Calu3 (cell line): ENCODE results near the gene SERPINA4. TPM values are rescaled to one million over a fixed set of nuclear protein-coding genes. Genes with fewer than 3 reads are reported as not detected.

Source experiments
- BruUV-seq: library from RNA; stranded (reverse); fragments of 400-500 nt; replicated peaks from 2 replicates; lab custom pipeline; 2021; lab: Mats Ljungman, UMichigan
- CTCF ChIA-PET: fragments of 300-600 bp; sonication (Branson Sonifier 250); formaldehyde crosslinking; loops from one replicate; lab custom pipeline; 2022; ENCODE audit warnings: antibody characterized with exemption; lab: Charles Lee
- DNase-seq: peaks from one replicate; pipeline ENCODE4 v3.0.0; 2022
- H3K27ac Mint-ChIP-seq: one replicate; pipeline ENCODE4 v1.8.0; 2022; ENCODE audit warnings: mixed read lengths; ENCODE audit not compliant: unreplicated experiment
- H3K27me3 Mint-ChIP-seq: one replicate; pipeline ENCODE4 v1.8.0; 2022; ENCODE audit warnings: mixed read lengths; ENCODE audit not compliant: unreplicated experiment
- H3K36me3 Mint-ChIP-seq: one replicate; pipeline ENCODE4 v1.8.0; 2022; ENCODE audit warnings: mild to moderate bottlenecking, moderate library complexity, mixed read lengths; ENCODE audit not compliant: insufficient read depth, unreplicated experiment
- H3K4me1 Mint-ChIP-seq: one replicate; pipeline ENCODE4 v1.8.0; 2022; ENCODE audit warnings: mild to moderate bottlenecking, low read depth, mixed read lengths; ENCODE audit not compliant: unreplicated experiment
- H3K4me3 Mint-ChIP-seq: one replicate; pipeline ENCODE4 v1.8.0; 2022; ENCODE audit warnings: mild to moderate bottlenecking, low read depth, moderate library complexity, mixed read lengths; ENCODE audit not compliant: unreplicated experiment
- H3K9me3 Mint-ChIP-seq: one replicate; pipeline ENCODE4 v1.8.0; 2022; ENCODE audit warnings: low read depth, mixed read lengths; ENCODE audit not compliant: unreplicated experiment
- intact Hi-C: fragments of 100-400 bp; cut with micrococcal nuclease; formaldehyde crosslinking; loops from one replicate; pipeline ENCODE4 v1.10.0; 2022; ENCODE audit not compliant: unreplicated experiment
- total RNA-seq: library from RNA; stranded (reverse); gene quantifications from 2 replicates; pipeline ENCODE4 v1.2.3, GENCODE V29; 2022
- TF ChIP-seq, protein P1 (sequence below): fragments of 200-600 bp; IDR thresholded peaks from one replicate; pipeline ENCODE4 v1.8.0; 2022; ENCODE audit warnings: antibody characterized with exemption; ENCODE audit not compliant: unreplicated experiment

The SERPINA4 gene
- total RNA-seq, 1 experiment from 2014 or later, result 9.8 TPM

DNA sequence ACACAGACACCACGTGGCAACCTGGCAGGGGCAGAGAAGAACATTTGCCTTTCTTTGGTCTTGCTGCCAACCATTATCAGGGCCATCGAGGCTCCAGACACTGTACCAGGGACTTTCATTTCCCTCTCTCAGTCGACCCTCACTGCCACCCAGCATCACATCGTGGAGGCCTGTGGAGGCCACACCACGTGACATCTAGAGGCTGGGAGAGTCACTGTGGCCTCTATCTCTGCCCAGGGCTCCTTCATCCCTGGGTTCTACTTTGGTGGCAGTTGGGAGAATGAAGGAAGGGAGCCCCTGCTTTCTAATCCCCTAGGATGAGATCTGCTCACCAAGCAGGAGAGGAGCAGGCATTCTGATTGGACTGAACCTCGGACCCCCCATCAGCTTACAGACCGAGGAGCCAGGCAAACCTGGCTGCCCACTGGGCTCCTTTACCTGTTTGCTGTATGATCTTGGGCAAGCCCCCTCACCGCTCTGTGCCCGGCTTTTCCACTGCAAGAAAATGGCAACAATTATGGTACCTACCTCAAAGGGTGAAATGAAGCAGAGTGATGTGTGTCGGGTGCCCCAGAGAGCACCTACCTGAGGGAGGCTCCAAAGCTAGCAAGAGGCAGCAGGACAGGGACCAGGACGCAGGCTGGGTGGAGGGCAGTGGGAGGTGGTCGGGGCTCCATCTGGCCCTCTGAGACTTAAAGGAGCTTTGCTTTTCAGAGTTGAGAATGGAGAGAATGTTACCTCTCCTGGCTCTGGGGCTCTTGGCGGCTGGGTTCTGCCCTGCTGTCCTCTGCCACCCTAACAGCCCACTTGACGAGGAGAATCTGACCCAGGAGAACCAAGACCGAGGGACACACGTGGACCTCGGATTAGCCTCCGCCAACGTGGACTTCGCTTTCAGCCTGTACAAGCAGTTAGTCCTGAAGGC is 52.7 kb downstream of the SERPINA4 start:
- Mint-ChIP-seq H3K4me1 (peaks cover 43% of the 10 kb centered on the region), H3K27ac (no peak overlapping the region), H3K9me3 (peaks cover 6% of the 10 kb centered on the region), H3K27me3 (no peaks in the 10 kb centered on the region), H3K36me3 (peaks cover 17% of the 10 kb centered on the region), H3K4me3 (peak overlapping the region; percentile 77)
- intact Hi-C loops, result loop anchor here (10.0 kb wide), 1 partner anchor 179 kb away; no protein-coding TSS in a partner anchor
- CTCF ChIA-PET, result interaction anchor here (0.6 to 2.2 kb wide), 3 partner anchors 11 to 642 kb away, joined by 6 to 14 read pairs (median 6); no protein-coding TSS in a partner anchor
- no TSS peak for BruUV-seq
- DNase-seq, result peak; percentile 17
- TF ChIP-seq, protein P1, sequence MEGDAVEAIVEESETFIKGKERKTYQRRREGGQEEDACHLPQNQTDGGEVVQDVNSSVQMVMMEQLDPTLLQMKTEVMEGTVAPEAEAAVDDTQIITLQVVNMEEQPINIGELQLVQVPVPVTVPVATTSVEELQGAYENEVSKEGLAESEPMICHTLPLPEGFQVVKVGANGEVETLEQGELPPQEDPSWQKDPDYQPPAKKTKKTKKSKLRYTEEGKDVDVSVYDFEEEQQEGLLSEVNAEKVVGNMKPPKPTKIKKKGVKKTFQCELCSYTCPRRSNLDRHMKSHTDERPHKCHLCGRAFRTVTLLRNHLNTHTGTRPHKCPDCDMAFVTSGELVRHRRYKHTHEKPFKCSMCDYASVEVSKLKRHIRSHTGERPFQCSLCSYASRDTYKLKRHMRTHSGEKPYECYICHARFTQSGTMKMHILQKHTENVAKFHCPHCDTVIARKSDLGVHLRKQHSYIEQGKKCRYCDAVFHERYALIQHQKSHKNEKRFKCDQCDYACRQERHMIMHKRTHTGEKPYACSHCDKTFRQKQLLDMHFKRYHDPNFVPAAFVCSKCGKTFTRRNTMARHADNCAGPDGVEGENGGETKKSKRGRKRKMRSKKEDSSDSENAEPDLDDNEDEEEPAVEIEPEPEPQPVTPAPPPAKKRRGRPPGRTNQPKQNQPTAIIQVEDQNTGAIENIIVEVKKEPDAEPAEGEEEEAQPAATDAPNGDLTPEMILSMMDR, result no peak

DNA sequence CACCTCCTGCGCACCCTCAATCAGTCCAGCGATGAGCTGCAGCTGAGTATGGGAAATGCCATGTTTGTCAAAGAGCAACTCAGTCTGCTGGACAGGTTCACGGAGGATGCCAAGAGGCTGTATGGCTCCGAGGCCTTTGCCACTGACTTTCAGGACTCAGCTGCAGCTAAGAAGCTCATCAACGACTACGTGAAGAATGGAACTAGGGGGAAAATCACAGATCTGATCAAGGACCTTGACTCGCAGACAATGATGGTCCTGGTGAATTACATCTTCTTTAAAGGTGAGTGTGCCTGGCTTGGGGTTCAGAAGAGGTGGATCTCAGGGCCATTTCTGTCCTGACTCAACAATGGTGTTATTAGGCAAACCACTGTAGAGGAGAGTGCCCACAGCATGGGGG is 53.6 kb downstream of the SERPINA4 start:
- intact Hi-C loops, result loop anchor here (10.0 kb wide), 1 partner anchor 180 kb away; no protein-coding TSS in a partner anchor
- no peak overlapping the region for H3K27ac Mint-ChIP-seq

DNA sequence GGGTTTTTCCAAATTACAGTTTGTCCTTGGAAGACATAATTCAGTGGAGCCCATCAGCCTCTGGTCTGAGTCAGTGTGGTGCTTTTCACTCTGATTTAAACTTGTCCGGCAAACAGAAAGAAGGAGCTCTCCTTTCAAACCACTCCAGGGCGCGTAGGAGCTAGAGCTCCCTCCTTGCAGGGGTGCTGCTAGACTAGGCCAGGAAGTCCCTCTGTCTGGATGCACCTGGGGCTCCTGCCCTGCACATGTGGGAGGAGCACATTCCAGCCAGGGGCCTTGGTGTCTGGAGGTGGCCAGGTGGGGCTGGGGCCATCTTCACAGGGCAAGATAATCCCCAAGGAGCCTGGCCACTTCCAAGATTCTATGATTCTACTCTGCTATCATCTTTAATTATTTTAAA is 54.0 kb downstream of the SERPINA4 start:
- H3K4me3 Mint-ChIP-seq, result peak overlapping the region; percentile 77
- CTCF ChIA-PET, result interaction anchor here (1.1 to 2.2 kb wide), 3 partner anchors 9 to 16 kb away, joined by 3 to 14 read pairs (median 6); no protein-coding TSS in a partner anchor
- peaks cover 6% of the 10 kb centered on the region for H3K9me3 Mint-ChIP-seq
- TF ChIP-seq, protein P1, result no peak
- intact Hi-C loops, result loop anchor here (10.0 kb wide), 1 partner anchor 180 kb away; no protein-coding TSS in a partner anchor
- H3K36me3 Mint-ChIP-seq, result peaks cover 7% of the 10 kb centered on the region
- peaks cover 42% of the 10 kb centered on the region for H3K4me1 Mint-ChIP-seq
- no peak for DNase-seq
- no peak overlapping the region for H3K27ac Mint-ChIP-seq
- no TSS peak for BruUV-seq
- H3K27me3 Mint-ChIP-seq, result no peaks in the 10 kb centered on the region

More for the DNA sequence above, 53.6 kb downstream of the SERPINA4 start:
- TF ChIP-seq, protein P1, result no peak
- peak overlapping the region; percentile 77 for H3K4me3 Mint-ChIP-seq
- H3K36me3 Mint-ChIP-seq, result peaks cover 9% of the 10 kb centered on the region
- H3K4me1 Mint-ChIP-seq, result peaks cover 42% of the 10 kb centered on the region
- CTCF ChIA-PET, result interaction anchor here (1.1 to 2.2 kb wide), 3 partner anchors 10 to 16 kb away, joined by 3 to 14 read pairs (median 6); no protein-coding TSS in a partner anchor
- BruUV-seq, result no TSS peak
- peaks cover 6% of the 10 kb centered on the region for H3K9me3 Mint-ChIP-seq
- DNase-seq, result no peak
- H3K27me3 Mint-ChIP-seq, result no peaks in the 10 kb centered on the region

DNA sequence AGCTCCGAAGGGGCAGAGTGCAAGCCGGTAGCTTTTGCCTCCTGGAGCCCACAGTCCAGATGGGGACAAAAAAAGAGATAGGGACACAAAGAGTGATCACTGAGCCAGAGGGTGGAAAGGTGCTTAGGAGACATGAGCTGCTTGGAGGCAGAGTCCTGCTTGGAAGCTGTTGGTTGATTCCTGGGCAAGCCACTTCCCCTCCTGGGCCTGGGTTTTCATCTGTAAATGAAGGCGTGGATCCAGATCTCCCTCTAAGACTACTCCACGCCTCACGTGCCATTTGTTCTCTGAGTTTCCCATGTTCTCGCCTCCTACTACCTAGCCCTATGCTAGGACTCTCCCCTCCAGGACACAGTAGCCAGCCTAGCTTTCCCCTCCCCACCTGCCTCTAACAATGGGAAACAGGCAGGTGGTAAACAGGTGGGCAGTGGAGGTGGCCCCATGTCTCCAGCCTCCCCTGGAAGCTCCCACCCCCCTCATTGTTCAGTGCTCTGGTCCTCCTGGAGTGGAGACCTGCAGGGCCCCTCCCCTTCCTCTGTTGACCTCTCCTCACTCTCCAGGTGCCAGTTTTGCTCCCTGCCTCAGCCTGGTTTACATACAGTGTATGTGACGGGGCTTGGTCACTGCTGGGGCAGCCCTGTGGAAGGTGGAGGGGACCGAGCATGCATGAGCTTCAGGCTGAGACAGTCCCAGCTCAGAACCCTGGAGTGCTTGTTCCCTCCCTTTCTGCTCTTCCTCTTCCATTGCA is 54.8 kb downstream of the SERPINA4 start:
- CTCF ChIA-PET, result interaction anchor here (1.1 to 2.2 kb wide), 2 partner anchors 11 to 17 kb away, joined by 3 to 14 read pairs; no protein-coding TSS in a partner anchor
- no peaks in the 10 kb centered on the region for H3K27me3 Mint-ChIP-seq
- DNase-seq, result no peak
- TF ChIP-seq, protein P1, result no peak
- H3K4me1 Mint-ChIP-seq, result peaks cover 43% of the 10 kb centered on the region
- intact Hi-C loops, result loop anchor here (10.0 kb wide), 1 partner anchor 181 kb away; no protein-coding TSS in a partner anchor
- H3K9me3 Mint-ChIP-seq, result peaks cover 6% of the 10 kb centered on the region
- H3K4me3 Mint-ChIP-seq, result peak overlapping the region; percentile 77
- H3K36me3 Mint-ChIP-seq, result no peaks in the 10 kb centered on the region
- no TSS peak for BruUV-seq
- no peak overlapping the region for H3K27ac Mint-ChIP-seq
